ENCODE results near the gene NHS. TPM values are rescaled to one million over a fixed set of nuclear protein-coding genes. Genes with fewer than 3 reads are reported as not detected.

Gene NHS
- total and polyA plus RNA-seq, 10 donors, result 0.32 to 3.1 (median 2.1) TPM

DNA sequence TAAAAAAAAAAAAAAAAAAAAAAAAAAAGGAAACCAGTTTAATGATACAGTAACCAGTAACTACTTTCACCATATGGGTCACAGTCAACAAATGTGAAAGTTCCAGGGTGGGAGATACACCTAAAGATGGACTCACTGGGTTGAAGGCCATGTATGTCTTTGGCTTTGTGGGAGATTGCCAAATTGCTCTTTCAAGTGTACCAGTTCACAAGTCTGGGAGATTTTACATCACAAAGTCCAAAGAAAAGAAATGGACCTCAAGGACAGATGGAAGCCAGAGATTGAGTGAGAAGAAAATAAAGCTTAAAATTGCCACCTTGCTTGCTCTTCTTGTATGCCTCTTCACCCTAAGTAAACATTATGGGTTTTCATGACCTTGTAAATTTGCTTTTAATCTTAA lies 65.3 kb downstream of the NHS start:
- TF ChIP-seq, protein P1, sequence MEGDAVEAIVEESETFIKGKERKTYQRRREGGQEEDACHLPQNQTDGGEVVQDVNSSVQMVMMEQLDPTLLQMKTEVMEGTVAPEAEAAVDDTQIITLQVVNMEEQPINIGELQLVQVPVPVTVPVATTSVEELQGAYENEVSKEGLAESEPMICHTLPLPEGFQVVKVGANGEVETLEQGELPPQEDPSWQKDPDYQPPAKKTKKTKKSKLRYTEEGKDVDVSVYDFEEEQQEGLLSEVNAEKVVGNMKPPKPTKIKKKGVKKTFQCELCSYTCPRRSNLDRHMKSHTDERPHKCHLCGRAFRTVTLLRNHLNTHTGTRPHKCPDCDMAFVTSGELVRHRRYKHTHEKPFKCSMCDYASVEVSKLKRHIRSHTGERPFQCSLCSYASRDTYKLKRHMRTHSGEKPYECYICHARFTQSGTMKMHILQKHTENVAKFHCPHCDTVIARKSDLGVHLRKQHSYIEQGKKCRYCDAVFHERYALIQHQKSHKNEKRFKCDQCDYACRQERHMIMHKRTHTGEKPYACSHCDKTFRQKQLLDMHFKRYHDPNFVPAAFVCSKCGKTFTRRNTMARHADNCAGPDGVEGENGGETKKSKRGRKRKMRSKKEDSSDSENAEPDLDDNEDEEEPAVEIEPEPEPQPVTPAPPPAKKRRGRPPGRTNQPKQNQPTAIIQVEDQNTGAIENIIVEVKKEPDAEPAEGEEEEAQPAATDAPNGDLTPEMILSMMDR (IDR thresholded peaks at IDR 0.05 in 8 of 11, conservative IDR thresholded peaks at IDR 0.05 in 3 of 11), result no peak
- TF ChIP-seq POLR2AphosphoS5 (IDR thresholded peaks at IDR 0.05) (no peak), POLR2A (IDR thresholded peaks at IDR 0.05) (no peak)
- Histone ChIP-seq H3K9me3 (no peaks in the 10 kb centered on the region), H3K4me1 (no peaks in the 10 kb centered on the region), H3K27me3 (replicated peaks in 1 of 7) (peaks cover 0 to 6% (median 0%) of the 10 kb centered on the region in 7 donors), H3K36me3 (no peaks in the 10 kb centered on the region), H3K4me3 (no peak overlapping the region), H3K27ac (no peak overlapping the region)
- intact Hi-C loops (cut with DNase I; ENCODE audit: low total_unique reads), result no loop called here
- DNase-seq, result no peak

DNA sequence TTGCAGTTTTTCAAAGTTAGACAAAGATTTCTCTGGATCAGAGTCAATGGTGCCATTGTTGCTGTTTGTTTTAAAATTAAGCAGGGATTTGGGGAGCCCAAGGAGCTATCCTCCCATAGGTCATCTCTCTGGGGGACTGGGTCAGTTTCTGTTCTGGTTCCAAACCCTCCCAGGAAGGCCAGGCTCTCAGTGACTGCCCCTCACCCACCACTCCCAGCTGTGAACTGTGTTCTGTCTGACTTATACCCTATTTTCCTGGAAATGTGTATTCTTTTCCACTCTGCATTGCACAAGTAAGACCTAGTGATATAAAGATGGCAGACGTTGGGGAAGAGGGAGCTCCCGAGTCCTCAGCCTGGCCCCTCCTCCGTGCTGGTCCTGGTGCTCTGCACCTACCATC lies 65.8 kb downstream of the NHS start:
- peaks cover 0 to 6% (median 0%) of the 10 kb centered on the region in 7 donors for H3K27me3 ChIP-seq (replicated peaks in 1 of 7)
- TF ChIP-seq POLR2A (IDR thresholded peaks at IDR 0.05) (no peak), POLR2AphosphoS5 (IDR thresholded peaks at IDR 0.05) (no peak)
- TF ChIP-seq, protein P1 (IDR thresholded peaks at IDR 0.05 in 8 of 11, conservative IDR thresholded peaks at IDR 0.05 in 3 of 11), result no peak
- intact Hi-C loops (cut with DNase I; ENCODE audit: low total_unique reads), result no loop called here
- H3K4me1 ChIP-seq, result no peaks in the 10 kb centered on the region
- no peak overlapping the region for H3K27ac ChIP-seq
- 55 to 83% (median 76%) methylated on average over 3 of the region's 3 CpGs for WGBS, 5 donors
- no peaks in the 10 kb centered on the region for H3K9me3 ChIP-seq
- no peak overlapping the region for H3K4me3 ChIP-seq
- no peak for DNase-seq
- H3K36me3 ChIP-seq, result no peaks in the 10 kb centered on the region

DNA sequence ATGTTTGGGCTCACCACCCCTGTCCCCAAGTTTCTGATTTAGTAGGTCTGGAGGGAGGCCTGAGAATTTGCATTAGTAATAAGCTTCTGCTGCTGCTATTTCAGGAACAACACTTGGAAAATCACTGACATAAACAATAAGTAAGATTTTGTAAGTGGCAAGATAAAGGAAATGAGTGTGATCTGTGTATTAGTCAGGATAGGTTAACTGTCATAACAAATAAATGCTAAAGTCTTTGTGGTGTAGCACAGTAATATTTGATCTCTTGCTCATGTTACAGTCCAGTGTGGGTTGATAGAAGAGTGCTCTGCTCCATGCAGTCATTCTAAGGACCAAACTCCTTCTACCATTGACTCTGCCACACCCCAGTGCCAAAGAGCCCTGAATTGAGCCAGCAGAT lies 67.0 kb downstream of the NHS start:
- no peak overlapping the region for H3K27ac ChIP-seq
- H3K9me3 ChIP-seq, result no peaks in the 10 kb centered on the region
- intact Hi-C loops (cut with DNase I; ENCODE audit: low total_unique reads), result no loop called here
- no peaks in the 10 kb centered on the region for H3K4me1 ChIP-seq
- DNase-seq, result no peak
- H3K27me3 ChIP-seq (replicated peaks in 1 of 7), result peaks cover 0 to 6% (median 0%) of the 10 kb centered on the region in 7 donors
- H3K36me3 ChIP-seq, result no peaks in the 10 kb centered on the region
- no peak overlapping the region for H3K4me3 ChIP-seq
- TF ChIP-seq POLR2AphosphoS5 (IDR thresholded peaks at IDR 0.05) (no peak), POLR2A (IDR thresholded peaks at IDR 0.05) (no peak)
- TF ChIP-seq, protein P1 (IDR thresholded peaks at IDR 0.05 in 8 of 11, conservative IDR thresholded peaks at IDR 0.05 in 3 of 11), result no peak

DNA sequence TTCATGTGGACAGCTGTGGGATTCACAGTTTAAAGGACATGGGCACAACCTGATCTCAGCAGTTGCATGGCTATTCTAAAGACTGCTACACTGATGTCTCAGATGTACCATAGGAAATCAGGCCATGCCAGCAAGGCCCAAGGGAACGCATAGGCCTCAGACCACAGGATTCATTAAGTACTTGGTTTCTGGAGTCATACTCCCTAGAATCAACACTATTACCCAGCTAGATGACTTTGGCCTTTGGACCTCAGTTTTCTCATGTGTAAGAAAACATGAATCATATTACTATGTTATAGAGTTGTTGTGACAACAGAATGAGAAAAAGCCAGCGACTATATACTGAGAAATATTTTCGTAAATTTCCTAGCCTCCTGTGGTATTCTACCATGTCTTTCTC lies 67.9 kb downstream of the NHS start:
- Histone ChIP-seq H3K4me1 (no peaks in the 10 kb centered on the region), H3K9me3 (no peaks in the 10 kb centered on the region), H3K27me3 (replicated peaks in 1 of 7) (peaks cover 0 to 6% (median 0%) of the 10 kb centered on the region in 7 donors), H3K27ac (no peak overlapping the region), H3K4me3 (no peak overlapping the region), H3K36me3 (no peaks in the 10 kb centered on the region)
- DNase-seq, result no peak
- TF ChIP-seq POLR2AphosphoS5 (IDR thresholded peaks at IDR 0.05) (no peak), POLR2A (IDR thresholded peaks at IDR 0.05) (no peak)
- TF ChIP-seq, protein P1 (IDR thresholded peaks at IDR 0.05 in 8 of 11, conservative IDR thresholded peaks at IDR 0.05 in 3 of 11), result no peak
- 84 to 96% (median 92%) methylated on average over 3 of the region's 3 CpGs for WGBS, 5 donors
- intact Hi-C loops (cut with DNase I; ENCODE audit: low total_unique reads), result no loop called here
